HepG2 (cell line): Measurements from ENCODE around the gene BAHCC1.

Experiments used
- DPF2 ChIP-seq: sonication (generic); formaldehyde crosslinking; IDR thresholded peaks from 2 replicates; pipeline ENCODE4 v1.4.0; 2020; ENCODE audit warnings: mild to moderate bottlenecking, low read depth, missing genetic modification reagents, borderline replicate concordance
- EHMT2 ChIP-seq: fragments of 200-600 bp; sonication (generic); IDR thresholded peaks from 2 replicates; pipeline ENCODE4 v1.7.0; 2017; ENCODE audit warnings: antibody characterized with exemption, low read depth, low read length, borderline replicate concordance
- EZH2 ChIP-seq: conservative IDR thresholded peaks from 2 replicates; pipeline ENCODE4 v1.6.1; 2012; ENCODE audit warnings: mild to moderate bottlenecking, low read depth, low read length, moderate library complexity
- FOXM1 ChIP-seq: sonication (generic); formaldehyde crosslinking; IDR thresholded peaks from 2 replicates; pipeline ENCODE4 v1.5.0; 2020; ENCODE audit warnings: missing genetic modification reagents
- MAX ChIP-seq: IDR thresholded peaks from 2 replicates; pipeline ENCODE4 v1.6.1; 2012; ENCODE audit warnings: inconsistent platforms
- RNF2 ChIP-seq: fragments of 450-650 bp; conservative IDR thresholded peaks from 2 replicates; pipeline ENCODE4 v1.6.1; 2016; ENCODE audit warnings: low read depth
- TF ChIP-seq, protein P1 (sequence below): sonication (generic); formaldehyde crosslinking; IDR thresholded peaks from 2 replicates; pipeline ENCODE4 v1.8.1; 2023; ENCODE audit warnings: missing genetic modification reagents, inconsistent platforms, borderline replicate concordance
- TF ChIP-seq, protein P2 (sequence below): sonication (generic); formaldehyde crosslinking; IDR thresholded peaks from 2 replicates; pipeline ENCODE4 v1.5.0; 2020; ENCODE audit warnings: mild to moderate bottlenecking, missing genetic modification reagents, moderate library complexity
- TF ChIP-seq, protein P3 (sequence below): sonication (generic); formaldehyde crosslinking; IDR thresholded peaks from 2 replicates; pipeline ENCODE4 v1.4.0; 2020; ENCODE audit warnings: low read depth, mild to moderate bottlenecking, missing genetic modification reagents

- TF ChIP-seq EZH2 (no peak), MAX (no peak), RNF2 (no peak), DPF2 (CRISPR knock-in tag) (no peak), FOXM1 (CRISPR knock-in tag) (no peak), EHMT2 (no peak)
- TF ChIP-seq, protein P1, sequence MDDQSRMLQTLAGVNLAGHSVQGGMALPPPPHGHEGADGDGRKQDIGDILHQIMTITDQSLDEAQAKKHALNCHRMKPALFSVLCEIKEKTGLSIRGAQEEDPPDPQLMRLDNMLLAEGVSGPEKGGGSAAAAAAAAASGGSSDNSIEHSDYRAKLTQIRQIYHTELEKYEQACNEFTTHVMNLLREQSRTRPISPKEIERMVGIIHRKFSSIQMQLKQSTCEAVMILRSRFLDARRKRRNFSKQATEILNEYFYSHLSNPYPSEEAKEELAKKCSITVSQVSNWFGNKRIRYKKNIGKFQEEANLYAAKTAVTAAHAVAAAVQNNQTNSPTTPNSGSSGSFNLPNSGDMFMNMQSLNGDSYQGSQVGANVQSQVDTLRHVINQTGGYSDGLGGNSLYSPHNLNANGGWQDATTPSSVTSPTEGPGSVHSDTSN (CRISPR knock-in tag): no peak
- TF ChIP-seq, protein P2, sequence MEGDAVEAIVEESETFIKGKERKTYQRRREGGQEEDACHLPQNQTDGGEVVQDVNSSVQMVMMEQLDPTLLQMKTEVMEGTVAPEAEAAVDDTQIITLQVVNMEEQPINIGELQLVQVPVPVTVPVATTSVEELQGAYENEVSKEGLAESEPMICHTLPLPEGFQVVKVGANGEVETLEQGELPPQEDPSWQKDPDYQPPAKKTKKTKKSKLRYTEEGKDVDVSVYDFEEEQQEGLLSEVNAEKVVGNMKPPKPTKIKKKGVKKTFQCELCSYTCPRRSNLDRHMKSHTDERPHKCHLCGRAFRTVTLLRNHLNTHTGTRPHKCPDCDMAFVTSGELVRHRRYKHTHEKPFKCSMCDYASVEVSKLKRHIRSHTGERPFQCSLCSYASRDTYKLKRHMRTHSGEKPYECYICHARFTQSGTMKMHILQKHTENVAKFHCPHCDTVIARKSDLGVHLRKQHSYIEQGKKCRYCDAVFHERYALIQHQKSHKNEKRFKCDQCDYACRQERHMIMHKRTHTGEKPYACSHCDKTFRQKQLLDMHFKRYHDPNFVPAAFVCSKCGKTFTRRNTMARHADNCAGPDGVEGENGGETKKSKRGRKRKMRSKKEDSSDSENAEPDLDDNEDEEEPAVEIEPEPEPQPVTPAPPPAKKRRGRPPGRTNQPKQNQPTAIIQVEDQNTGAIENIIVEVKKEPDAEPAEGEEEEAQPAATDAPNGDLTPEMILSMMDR: no peak
- TF ChIP-seq, protein P3, sequence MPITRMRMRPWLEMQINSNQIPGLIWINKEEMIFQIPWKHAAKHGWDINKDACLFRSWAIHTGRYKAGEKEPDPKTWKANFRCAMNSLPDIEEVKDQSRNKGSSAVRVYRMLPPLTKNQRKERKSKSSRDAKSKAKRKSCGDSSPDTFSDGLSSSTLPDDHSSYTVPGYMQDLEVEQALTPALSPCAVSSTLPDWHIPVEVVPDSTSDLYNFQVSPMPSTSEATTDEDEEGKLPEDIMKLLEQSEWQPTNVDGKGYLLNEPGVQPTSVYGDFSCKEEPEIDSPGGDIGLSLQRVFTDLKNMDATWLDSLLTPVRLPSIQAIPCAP (CRISPR knock-in tag): no peak
Measured at GRCh38 chr17:81510785-81511553, 115.7 kb downstream of the BAHCC1 start.
